AML-193 (cell line): Measurements from ENCODE around the gene ZBTB48.

ENCODE experiments used
- DNase-seq, 2 experiments: peaks; one replicate each; lab custom pipeline; 2025; lab: John Stamatoyannopoulos, UW

The ZBTB48 gene

GRCh38 chr1:6612641-6613360, 33.0 kb downstream of the ZBTB48 start:
- peak; percentile 44 to 47 for DNase-seq

- DNase-seq = peak; percentile 94 to 95
These were observed 33.7 kb downstream of the ZBTB48 start, which contains the start of gene PHF13 for GRCh38 chr1:6613361-6614018. TSS of gene PHF13 (plus strand) at chr1:6613731. CDS start at chr1:6614067, 336 bp downstream.

GRCh38 chr1:6614019-6614928, 34.5 kb downstream of the ZBTB48 start:
- no peak for DNase-seq

GRCh38 chr1:6614929-6615785, 35.4 kb downstream of the ZBTB48 start:
- no peak for DNase-seq

GRCh38 chr1:6619045-6619444, 39.3 kb downstream of the ZBTB48 start:
- no peak for DNase-seq

GRCh38 chr1:6621429-6622391, 41.9 kb downstream of the ZBTB48 start:
- no peak for DNase-seq

GRCh38 chr1:6622396-6623152, 42.8 kb downstream of the ZBTB48 start:
- DNase-seq = no peak

- no peak for DNase-seq
These were observed 43.6 kb downstream of the ZBTB48 start for GRCh38 chr1:6623269-6623965.

- peak; percentile 53 to 67 for DNase-seq
These were observed 45.2 kb downstream of the ZBTB48 start, which contains the start of gene THAP3 for GRCh38 chr1:6624710-6625583. TSS of gene THAP3 (plus strand) at chr1:6624868. CDS start at chr1:6625219, 351 bp downstream.

- DNase-seq = no peak
These were observed 45.9 kb downstream of the ZBTB48 start for GRCh38 chr1:6625584-6626149.

- no peak for DNase-seq
These were observed 47.2 kb downstream of the ZBTB48 start for GRCh38 chr1:6627031-6627430.

- no peak for DNase-seq
These were observed 48.2 kb downstream of the ZBTB48 start for GRCh38 chr1:6627841-6628545.

- no peak for DNase-seq
These were observed 49.2 kb downstream of the ZBTB48 start for GRCh38 chr1:6628971-6629479.

GRCh38 chr1:6630027-6630426, 50.2 kb downstream of the ZBTB48 start:
- DNase-seq = no peak

- DNase-seq = no peak
These were observed 51.3 kb downstream of the ZBTB48 start for GRCh38 chr1:6631058-6631457.
